A549 (cell line): Measurements from ENCODE around the gene APBB2. TPM values are rescaled to one million over a fixed set of nuclear protein-coding genes. Genes with fewer than 3 reads are reported as not detected.

Experiments
- ATAC-seq, 2 experiments: fragments of 200-7000 bp in 1 of 2; fragments of >200 bp in 1 of 2; cut with Nextera tagmentation in 1 of 2; cut with Tn5 transposase in 1 of 2; 3 replicates each; pipeline versions ENCODE4 v1.8.0 to v1.9.1; 2018 to 2020; ENCODE audit warnings: mild to moderate bottlenecking in 1 of 2, moderate library complexity in 1 of 2
- CTCF ChIA-PET: fragments of 300-600 bp; sonication (Branson Sonifier 250); formaldehyde crosslinking; extraction: SDS; loops from one replicate; lab custom pipeline; 2021; ENCODE audit warnings: antibody characterized with exemption, inconsistent platforms; lab: Yijun Ruan, JAX
- POLR2A ChIA-PET: fragments of 350-600 bp; formaldehyde crosslinking; extraction: SDS; loops from one replicate; lab custom pipeline; 2021; ENCODE audit warnings: antibody characterized with exemption, inconsistent platforms; lab: Yijun Ruan, JAX
- DNase-seq, 2 experiments: peaks; one replicate each; pipeline versions ENCODE4 v3.0.0 to v3.0.0-alpha.2; 2011 to 2016; ENCODE audit warnings: low read depth in 1 of 2, low spot score in 1 of 2
- FAIRE-seq: peaks from 2 replicates; lab custom pipeline; 2011; peaks lifted over from hg19 to GRCh38; lab: Jason Lieb, UNC
- H3K27ac ChIP-seq, 2 experiments: fragments of >200 bp; sonication (Bioruptor Twin); formaldehyde crosslinking; 3 replicates each; pipeline ENCODE4 v1.5.1; 2016 to 2017
- H3K4me1 ChIP-seq: fragments of >200 bp; sonication (Bioruptor Twin); formaldehyde crosslinking; 3 replicates; pipeline ENCODE4 v1.6.1; 2016
- H3K4me2 ChIP-seq: fragments of >200 bp; sonication (Bioruptor Twin); formaldehyde crosslinking; 3 replicates; pipeline ENCODE4 v1.6.1; 2016
- H3K4me3 ChIP-seq: fragments of >200 bp; sonication (Bioruptor Twin); formaldehyde crosslinking; 3 replicates; pipeline ENCODE4 v1.5.1; 2016
- H3K9me3 ChIP-seq: fragments of >200 bp; sonication (Bioruptor Twin); formaldehyde crosslinking; 3 replicates; pipeline ENCODE4 v1.6.1; 2016
- BHLHE40 ChIP-seq: IDR thresholded peaks from 2 replicates; pipeline ENCODE4 v1.6.1; 2012; ENCODE audit warnings: low read depth, low read length, inconsistent platforms
- CBX8 ChIP-seq: fragments of 200-600 bp; sonication (generic); IDR thresholded peaks from 2 replicates; pipeline ENCODE4 v1.6.1; 2016
- CEBPB ChIP-seq, 2 experiments: fragments of >200 bp in 1 of 2; sonication (Bioruptor Twin) in 1 of 2; formaldehyde crosslinking in 1 of 2; IDR thresholded peaks; 2 replicates each; pipeline ENCODE4 v1.6.1; 2012 to 2016
- E2F6 ChIP-seq: IDR thresholded peaks from 2 replicates; pipeline ENCODE4 v1.6.1; 2012; ENCODE audit warnings: low read depth, borderline replicate concordance
- EHMT2 ChIP-seq: fragments of 200-600 bp; sonication (generic); IDR thresholded peaks from 2 replicates; pipeline ENCODE4 v1.6.1; 2016; ENCODE audit warnings: antibody characterized with exemption, low read depth, mild to moderate bottlenecking, moderate library complexity
- EP300 ChIP-seq, 2 experiments: fragments of >200 bp; sonication (Bioruptor Twin); formaldehyde crosslinking; IDR thresholded peaks; 2 replicates in 1 of 2; 3 replicates in 1 of 2; pipeline ENCODE4 v1.6.1; 2016 to 2017
- FOSL2 ChIP-seq, 2 experiments: fragments of 450-650 bp in 1 of 2; fragments of >200 bp in 1 of 2; sonication (Bioruptor Twin) in 1 of 2; formaldehyde crosslinking; IDR thresholded peaks; 2 replicates each; pipeline versions ENCODE4 v1.5.0 to v1.6.1; 2016 to 2020; ENCODE audit warnings: mild to moderate bottlenecking in 1 of 2, moderate library complexity in 1 of 2
- FOXS1 ChIP-seq: fragments of 250-450 bp; sonication (Bioruptor Pico); IDR thresholded peaks from 2 replicates; pipeline ENCODE4 v1.5.0; 2020; ENCODE audit warnings: mild to moderate bottlenecking, moderate library complexity
- HDAC2 ChIP-seq: fragments of 200-600 bp; sonication (generic); IDR thresholded peaks from 2 replicates; pipeline ENCODE4 v1.6.1; 2016
- HES2 ChIP-seq: fragments of >200 bp; sonication (Bioruptor Twin); formaldehyde crosslinking; IDR thresholded peaks from 2 replicates; pipeline ENCODE4 v1.6.1; 2016
- HEYL ChIP-seq: fragments of 250-450 bp; sonication (Bioruptor Pico); IDR thresholded peaks from 2 replicates; pipeline ENCODE4 v1.8.0; 2021; ENCODE audit warnings: mild to moderate bottlenecking, moderate library complexity
- HMGXB4 ChIP-seq: fragments of 250-450 bp; sonication (Bioruptor Pico); IDR thresholded peaks from 2 replicates; pipeline ENCODE4 v1.5.0; 2021; ENCODE audit warnings: mild to moderate bottlenecking, moderate library complexity, borderline replicate concordance
- HOXA7 ChIP-seq: fragments of 250-450 bp; sonication (Bioruptor Pico); IDR thresholded peaks from 2 replicates; pipeline ENCODE4 v1.5.0; 2020; ENCODE audit warnings: mild to moderate bottlenecking, moderate library complexity
- JUN ChIP-seq, 2 experiments: fragments of >200 bp; sonication (Bioruptor Twin); formaldehyde crosslinking; IDR thresholded peaks; 2 replicates in 1 of 2; 3 replicates in 1 of 2; pipeline ENCODE4 v1.6.1; 2016 to 2017
- MAX ChIP-seq: IDR thresholded peaks from 2 replicates; pipeline ENCODE4 v1.6.1; 2012
- NFE2L2 ChIP-seq: fragments of 150-350 bp; conservative IDR thresholded peaks from 2 replicates; pipeline ENCODE4 v1.6.1; 2014; ENCODE audit warnings: low read length
- PBX3 ChIP-seq: IDR thresholded peaks from 2 replicates; pipeline ENCODE4 v1.6.1; 2012
- PHF8 ChIP-seq: fragments of 200-600 bp; sonication (generic); IDR thresholded peaks from 2 replicates; pipeline ENCODE4 v1.6.1; 2016; ENCODE audit warnings: low read depth, mild to moderate bottlenecking, antibody characterized with exemption, moderate library complexity, borderline replicate concordance
- POLR2AphosphoS2 ChIP-seq: conservative IDR thresholded peaks from 2 replicates; pipeline ENCODE4 v1.6.1; 2012; ENCODE audit warnings: low read length, improper control_type of control experiment, inconsistent platforms
- RAD21 ChIP-seq, 2 experiments: fragments of >200 bp in 1 of 2; sonication (Bioruptor Twin) in 1 of 2; formaldehyde crosslinking in 1 of 2; IDR thresholded peaks in 1 of 2; conservative IDR thresholded peaks in 1 of 2; 2 replicates in 1 of 2; 3 replicates in 1 of 2; pipeline ENCODE4 v1.6.1; 2012 to 2018; ENCODE audit warnings: inconsistent platforms in 1 of 2
- RARB ChIP-seq: fragments of 250-450 bp; sonication (Bioruptor Pico); IDR thresholded peaks from 2 replicates; pipeline ENCODE4 v1.8.0; 2021; ENCODE audit warnings: mild to moderate bottlenecking, moderate library complexity
- RFX5 ChIP-seq: fragments of 450-650 bp; IDR thresholded peaks from 2 replicates; pipeline ENCODE4 v1.7.1; 2014; ENCODE audit warnings: antibody characterized with exemption, mild to moderate bottlenecking, moderate library complexity
- RNF2 ChIP-seq: fragments of 200-600 bp; sonication (generic); IDR thresholded peaks from 2 replicates; pipeline ENCODE4 v1.6.1; 2016; ENCODE audit warnings: low read depth, mild to moderate bottlenecking, antibody characterized with exemption, moderate library complexity, borderline replicate concordance
- TFCP2L1 ChIP-seq: fragments of 250-450 bp; sonication (Bioruptor Pico); IDR thresholded peaks from 2 replicates; pipeline ENCODE4 v1.5.0; 2021; ENCODE audit warnings: mild to moderate bottlenecking
- WGBS: methylation state at CpG from one replicate; pipeline ENCODE4 v1.1.6; 2017; ENCODE audit errors: missing lambda C conversion rate; 5-methylcytosine and 5-hydroxymethylcytosine counted together
- polyA plus RNA-seq, 4 experiments: library from polyadenylated mRNA; depleted of rRNA in 3 of 4; stranded (reverse); fragments of >200 nt; fragmentation: RNase III in 1 of 4; extraction: RNeasy Plus Mini Kit Qiagen cat#74134 plus additional on column Dnase treatment in 1 of 4; gene quantifications; 2 replicates in 3 of 4; 3 replicates in 1 of 4; pipeline ENCODE4 v1.2.3, GENCODE V29; 2011 to 2017

Gene APBB2
- polyA plus RNA-seq, 2 of the 4 experiments (the other 2 are of a cell fraction): 8.3 to 31.9 TPM

GRCh38 chr4:40949358-40950100 lies 264.8 kb downstream of the APBB2 start:
- DNase-seq (no peak), FAIRE-seq (no peak), ATAC-seq (no peak)
- no peaks in the 10 kb centered on the region for H3K4me1 ChIP-seq
- TF ChIP-seq EP300 (IDR thresholded peaks at IDR 0.05): no peak
- TF ChIP-seq E2F6: no peak
- WGBS: 90% methylated on average over 23 of the region's 23 CpGs
- no peaks in the 10 kb centered on the region for H3K9me3 ChIP-seq
- H3K27ac ChIP-seq: no peak overlapping the region
- H3K4me3 ChIP-seq: no peak overlapping the region
- H3K4me2 ChIP-seq: no peak overlapping the region
- POLR2A ChIA-PET: no interaction called here
- CTCF ChIA-PET: interaction anchor here (0.7 to 0.9 kb wide), 3 partner anchors 25 to 58 kb away, joined by 3 read pairs; no protein-coding TSS in a partner anchor

GRCh38 chr4:40948014-40948413 lies 266.3 kb downstream of the APBB2 start:
- ATAC-seq (no peak), DNase-seq (no peak), FAIRE-seq (no peak)
- WGBS: 83% methylated on average over 6 of the region's 6 CpGs
- TF ChIP-seq CEBPB (IDR thresholded peaks at IDR 0.05) (no peak), EHMT2 (no peak), PBX3 (no peak), TFCP2L1 (CRISPR knock-in tag) (no peak), RAD21 (conservative IDR thresholded peaks at IDR 0.05 in 1 of 2, IDR thresholded peaks at IDR 0.05 in 1 of 2) (no peak), JUN (IDR thresholded peaks at IDR 0.05) (no peak), FOXS1 (CRISPR knock-in tag) (no peak), MAX (no peak), HES2 (no peak)
- Histone ChIP-seq H3K4me1 (no peaks in the 10 kb centered on the region), H3K4me2 (no peak overlapping the region), H3K27ac (no peak overlapping the region), H3K9me3 (no peaks in the 10 kb centered on the region), H3K4me3 (no peak overlapping the region)
- ChIA-PET CTCF (no interaction called here), POLR2A (no interaction called here)

GRCh38 chr4:40946652-40947051 lies 267.7 kb downstream of the APBB2 start:
- no peak for FAIRE-seq
- ATAC-seq: no peak
- Histone ChIP-seq H3K4me2 (no peak overlapping the region), H3K9me3 (no peaks in the 10 kb centered on the region), H3K4me3 (no peak overlapping the region), H3K4me1 (no peaks in the 10 kb centered on the region), H3K27ac (no peak overlapping the region)
- CTCF ChIA-PET: no interaction called here
- POLR2A ChIA-PET: no interaction called here
- no peak for DNase-seq
- WGBS: 93% methylated on average over 9 of the region's 9 CpGs
- TF ChIP-seq CBX8 (no peak), HMGXB4 (CRISPR knock-in tag) (no peak), PHF8 (no peak), CEBPB (IDR thresholded peaks at IDR 0.05) (no peak), HDAC2 (no peak), HEYL (no peak), RFX5 (no peak), NFE2L2 (no peak), RARB (no peak), POLR2AphosphoS2 (no peak), HOXA7 (CRISPR knock-in tag) (no peak), PBX3 (no peak), BHLHE40 (no peak), RNF2 (no peak), FOSL2 (IDR thresholded peaks at IDR 0.05) (no peak), FOSL2 (CRISPR knock-in tag; IDR thresholded peaks at IDR 0.05) (no peak)
